Smooth muscle cell (in vitro differentiated cells): Measurements from ENCODE around the gene CZIB. TPM values are rescaled to one million over a fixed set of nuclear protein-coding genes. Genes with fewer than 3 reads are reported as not detected.

Source experiments
- DNase-seq: peaks from one replicate; lab custom pipeline; 2025; ENCODE audit not compliant: unreplicated experiment; lab: John Stamatoyannopoulos, UW
- H2AFZ ChIP-seq: fragments of 200-600 bp; sonication (generic); 2 replicates; pipeline ENCODE4 v1.6.0; 2016; ENCODE audit warnings: antibody characterized with exemption, low read depth, mild to moderate bottlenecking
- H3F3A ChIP-seq: fragments of 200-600 bp; sonication (generic); 2 replicates; pipeline ENCODE4 v1.6.0; 2017; ENCODE audit warnings: antibody characterized with exemption, low read depth
- H3K27ac ChIP-seq: fragments of 200-600 bp; sonication (generic); 2 replicates; pipeline ENCODE4 v1.5.1; 2016; ENCODE audit warnings: low read depth, mild to moderate bottlenecking
- H3K27me3 ChIP-seq: fragments of 200-600 bp; sonication (generic); 2 replicates; pipeline ENCODE4 v1.6.1; 2016; ENCODE audit warnings: low read depth, mild to moderate bottlenecking
- H3K36me3 ChIP-seq: fragments of 200-600 bp; sonication (generic); 2 replicates; pipeline ENCODE4 v1.5.1; 2016; ENCODE audit warnings: low read depth
- H3K4me1 ChIP-seq: fragments of 200-600 bp; sonication (generic); 2 replicates; pipeline ENCODE4 v1.5.1; 2016; ENCODE audit warnings: low read depth
- H3K4me2 ChIP-seq: fragments of 200-600 bp; sonication (generic); 2 replicates; pipeline ENCODE4 v1.6.0; 2016; ENCODE audit warnings: mild to moderate bottlenecking
- H3K4me3 ChIP-seq: fragments of 200-600 bp; sonication (generic); 2 replicates; pipeline ENCODE4 v1.5.1; 2016; ENCODE audit warnings: mild to moderate bottlenecking
- H3K79me2 ChIP-seq: fragments of 200-600 bp; sonication (generic); 2 replicates; pipeline ENCODE4 v1.6.0; 2016; ENCODE audit warnings: low read depth, mild to moderate bottlenecking
- H3K9ac ChIP-seq: fragments of 200-600 bp; sonication (generic); 2 replicates; pipeline ENCODE4 v1.6.0; 2016; ENCODE audit warnings: low read depth
- H3K9me3 ChIP-seq: fragments of 200-600 bp; sonication (generic); replicated peaks from 2 replicates; pipeline ENCODE4 v1.5.1; 2016; ENCODE audit warnings: low read depth
- H4K20me1 ChIP-seq: fragments of 200-600 bp; sonication (generic); 2 replicates; pipeline ENCODE4 v1.6.0; 2016; ENCODE audit warnings: low read depth
- CTCF ChIP-seq: fragments of 200-600 bp; sonication (generic); IDR thresholded peaks from 2 replicates; pipeline ENCODE4 v1.5.1; 2017; ENCODE audit warnings: borderline replicate concordance, mild to moderate bottlenecking, antibody characterized with exemption; ENCODE audit not compliant: insufficient read depth, poor library complexity, severe bottlenecking
- WGBS: methylation state at CpG from one replicate; pipeline ENCODE4 v1.1.7; 2016; ENCODE audit warnings: low lambda C conversion rate; 5-methylcytosine and 5-hydroxymethylcytosine counted together
- polyA plus RNA-seq: library from polyadenylated mRNA; unstranded; fragments of >200 nt; fragmentation: Nextera tagmentation; extraction: Ambion mirVana; gene quantifications from 2 replicates; pipeline ENCODE4 v1.2.1, GENCODE V29; 2016
- total RNA-seq: library from RNA; depleted of rRNA; stranded (reverse); fragments of >200 nt; gene quantifications from 2 replicates; pipeline ENCODE4 v1.2.3, GENCODE V29; 2014

CZIB gene
- total and polyA plus RNA-seq, 2 experiments from 2014 or later, result 47.9 to 49.4 TPM

- Histone ChIP-seq H3K36me3 (no peaks in the 10 kb centered on the region), H3K27me3 (no peaks in the 10 kb centered on the region), H3K79me2 (no peaks in the 10 kb centered on the region), H3K9ac (no peak overlapping the region), H2AFZ (peak overlapping the region; percentile 74), H3K9me3 (no peaks in the 10 kb centered on the region), H3K4me2 (peak overlapping the region; percentile 97), H3K4me1 (peaks cover 14% of the 10 kb centered on the region), H3K4me3 (peak overlapping the region; percentile 81), H3K27ac (no peak overlapping the region), H4K20me1 (no peaks in the 10 kb centered on the region), H3F3A (peaks cover 11% of the 10 kb centered on the region)
- TF ChIP-seq CTCF, result no peak
- WGBS, result 49% methylated on average over 9 of the region's 9 CpGs
- DNase-seq, result no peak
Observed at GRCh38 chr1:53196017-53196484, 24.4 kb downstream of the CZIB start.

DNA sequence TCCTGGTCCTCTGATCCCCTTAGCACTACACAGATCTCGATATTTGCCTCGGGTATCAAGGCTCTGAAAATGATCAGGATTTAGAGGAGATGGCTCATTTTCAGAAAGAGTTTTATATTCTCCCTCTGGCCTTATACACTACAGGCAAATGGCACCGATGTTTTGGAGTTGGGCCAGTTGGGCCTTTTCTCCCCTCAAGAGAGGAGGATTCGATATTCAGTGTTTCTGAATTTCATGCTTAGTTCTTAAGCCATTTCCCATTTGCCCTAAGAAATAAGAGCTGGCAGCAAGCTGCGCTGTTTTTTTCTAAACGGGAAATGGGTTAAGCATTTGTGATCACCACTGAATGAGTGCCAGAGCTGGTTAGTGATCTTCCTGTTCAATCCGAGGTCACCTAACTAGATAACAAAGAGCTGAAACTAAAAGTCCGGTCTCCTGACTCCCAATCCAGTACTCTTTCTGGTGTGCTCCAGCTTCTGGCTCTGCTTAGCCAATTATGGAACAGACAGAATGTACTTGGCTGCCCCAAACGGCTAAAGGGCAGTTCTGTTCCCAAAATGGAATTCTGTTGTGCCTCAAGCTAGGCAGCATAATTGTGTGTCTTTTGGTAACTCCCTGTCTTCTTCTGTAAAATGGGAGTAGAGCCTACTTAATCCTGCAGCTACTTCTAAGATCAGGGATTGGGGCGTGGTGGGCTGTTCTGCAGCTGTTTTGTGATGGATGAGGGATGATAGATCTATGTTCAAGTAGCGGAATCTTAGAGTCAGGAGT, 25.0 kb downstream of the CZIB start:
- Histone ChIP-seq H2AFZ (no peak overlapping the region), H3K27me3 (no peaks in the 10 kb centered on the region), H3K79me2 (no peaks in the 10 kb centered on the region), H4K20me1 (no peaks in the 10 kb centered on the region), H3K36me3 (no peaks in the 10 kb centered on the region), H3F3A (peaks cover 11% of the 10 kb centered on the region), H3K9me3 (no peaks in the 10 kb centered on the region), H3K27ac (no peak overlapping the region), H3K4me3 (no peak overlapping the region), H3K4me2 (no peak overlapping the region), H3K9ac (no peak overlapping the region), H3K4me1 (peaks cover 14% of the 10 kb centered on the region)
- DNase-seq, result no peak
- WGBS, result 92% methylated on average over 11 of the region's 11 CpGs
- TF ChIP-seq CTCF, result no peak

DNA sequence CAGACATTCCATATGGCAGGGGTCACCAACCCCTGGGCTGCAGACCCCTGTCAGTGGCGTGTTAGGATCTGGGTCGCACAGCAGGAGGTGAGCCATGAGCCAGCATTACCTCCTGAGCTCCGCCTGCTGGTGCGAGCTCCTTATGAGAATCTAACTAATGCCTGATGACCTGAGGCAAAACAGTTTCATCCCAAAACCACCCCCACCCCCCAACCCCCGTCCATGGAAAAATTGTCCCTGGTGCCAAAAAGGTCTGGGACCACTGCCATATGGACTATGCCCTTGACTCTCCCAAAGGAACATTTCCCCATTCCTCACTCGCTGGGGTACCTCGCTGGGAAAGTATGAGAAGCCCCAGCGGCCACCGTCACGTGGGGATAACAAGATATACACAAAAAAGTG, 30.2 kb downstream of the CZIB start:
- Histone ChIP-seq H3K4me1 (no peaks in the 10 kb centered on the region), H3K27ac (no peak overlapping the region), H2AFZ (no peak overlapping the region), H3K4me3 (no peak overlapping the region), H3K79me2 (no peaks in the 10 kb centered on the region), H3K9ac (no peak overlapping the region), H4K20me1 (no peaks in the 10 kb centered on the region), H3K36me3 (no peaks in the 10 kb centered on the region), H3K27me3 (no peaks in the 10 kb centered on the region), H3F3A (no peaks in the 10 kb centered on the region), H3K4me2 (no peak overlapping the region), H3K9me3 (no peaks in the 10 kb centered on the region)
- no peak for TF ChIP-seq CTCF
- no peak for DNase-seq
- WGBS, result 84% methylated on average over 10 of the region's 10 CpGs

GRCh38 chr1:53189061-53189460, 31.4 kb downstream of the CZIB start:
- Histone ChIP-seq H3K27ac (no peak overlapping the region), H3K9me3 (no peaks in the 10 kb centered on the region), H3K4me1 (no peaks in the 10 kb centered on the region), H3K36me3 (no peaks in the 10 kb centered on the region), H3K4me2 (no peak overlapping the region), H4K20me1 (no peaks in the 10 kb centered on the region), H3K9ac (no peak overlapping the region), H3K79me2 (no peaks in the 10 kb centered on the region), H3K27me3 (no peaks in the 10 kb centered on the region), H3F3A (no peaks in the 10 kb centered on the region), H2AFZ (peak overlapping the region; percentile 61), H3K4me3 (no peak overlapping the region)
- DNase-seq, result no peak
- 21% methylated on average over 5 of the region's 5 CpGs for WGBS
- no peak for TF ChIP-seq CTCF
